ENCODE results near the gene MRPL3. TPM values are rescaled to one million over a fixed set of nuclear protein-coding genes. Genes with fewer than 3 reads are reported as not detected.

The MRPL3 gene
- total and polyA plus RNA-seq, 4 experiments from 2014 or later: 45.8 to 110 (median 65.3) TPM

GRCh38 chr3:131543714-131544113 is 40.9 kb upstream of the MRPL3 start:
- no peak overlapping the region for H3K4me3 Mint-ChIP-seq
- Histone ChIP-seq H3K4me3 (ENCODE audit: low read length in 2 of 2) (no peak overlapping the region), H3K4me1 (ENCODE audit: insufficient read depth, low read length) (no peaks in the 10 kb centered on the region), H3K27me3 (ENCODE audit: insufficient read depth, low read length) (peaks cover 4% of the 10 kb centered on the region), H3K36me3 (ENCODE audit: insufficient read depth, low read length) (no peaks in the 10 kb centered on the region), H3K27ac (ENCODE audit: low read depth, low read length) (no peak overlapping the region), H3K9me3 (ENCODE audit: control insufficient read depth in 1 of 2, low read length in 2 of 2) (no peaks in the 10 kb centered on the region)
- peaks cover 0 to under 1% (median 0%) of the 10 kb centered on the region in 8 donors for H3K9me3 Mint-ChIP-seq
- intact Hi-C loops (cut with micrococcal nuclease): no loop called here
- CTCF ChIA-PET (ENCODE audit: partially characterized antibody): interaction anchor here (0.8 kb wide), 1 partner anchor 13 kb away, joined by 3 read pairs; no protein-coding TSS in a partner anchor
- no peak overlapping the region for H3K27ac Mint-ChIP-seq
- DNase-seq: no peak
- no peaks in the 10 kb centered on the region for H3K36me3 Mint-ChIP-seq
- POLR2A ChIA-PET (ENCODE audit: partially characterized antibody): no interaction called here
- H3K4me1 Mint-ChIP-seq: no peaks in the 10 kb centered on the region
- peaks cover 18 to 22% of the 10 kb centered on the region in 2 donors for H3K27me3 Mint-ChIP-seq

DNA sequence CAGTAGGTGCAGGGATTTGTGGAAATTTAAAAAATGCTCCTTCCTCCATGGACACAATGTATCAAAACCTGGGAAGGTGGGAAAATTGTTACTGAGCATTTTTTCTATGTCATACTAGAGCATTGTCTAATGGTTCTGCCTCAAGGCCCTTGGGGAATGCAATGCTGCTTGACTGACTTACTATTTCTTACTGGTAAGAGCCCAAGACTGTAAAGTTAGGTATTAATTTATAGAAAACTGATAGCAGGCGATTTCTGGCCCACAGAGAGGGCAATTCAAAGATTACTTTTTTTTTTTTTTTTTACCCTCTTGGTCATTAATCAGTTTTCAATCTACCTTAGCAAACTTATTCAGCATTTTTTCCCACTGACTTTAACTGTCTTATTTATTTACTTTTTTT is 38.5 kb upstream of the MRPL3 start:
- H3K27ac ChIP-seq (ENCODE audit: low read depth, low read length): no peak overlapping the region
- Mint-ChIP-seq H3K9me3 (peaks cover 0 to 4% (median 0%) of the 10 kb centered on the region in 8 donors), H3K36me3 (no peaks in the 10 kb centered on the region), H3K4me3 (no peak overlapping the region), H3K4me1 (no peaks in the 10 kb centered on the region), H3K27me3 (peaks cover 19% of the 10 kb centered on the region in 2 donors), H3K27ac (no peak overlapping the region)
- intact Hi-C loops (cut with micrococcal nuclease): no loop called here
- ChIA-PET POLR2A (ENCODE audit: partially characterized antibody) (no interaction called here), CTCF (ENCODE audit: partially characterized antibody) (no interaction called here)
- no peak overlapping the region for H3K4me3 ChIP-seq (ENCODE audit: low read length in 2 of 2)
- DNase-seq: no peak
- no peaks in the 10 kb centered on the region for H3K4me1 ChIP-seq (ENCODE audit: insufficient read depth, low read length)
- H3K36me3 ChIP-seq (ENCODE audit: insufficient read depth, low read length): no peaks in the 10 kb centered on the region
- no peaks in the 10 kb centered on the region for H3K9me3 ChIP-seq (ENCODE audit: control insufficient read depth in 1 of 2, low read length in 2 of 2)
- H3K27me3 ChIP-seq (ENCODE audit: insufficient read depth, low read length): peaks cover 4% of the 10 kb centered on the region

DNA sequence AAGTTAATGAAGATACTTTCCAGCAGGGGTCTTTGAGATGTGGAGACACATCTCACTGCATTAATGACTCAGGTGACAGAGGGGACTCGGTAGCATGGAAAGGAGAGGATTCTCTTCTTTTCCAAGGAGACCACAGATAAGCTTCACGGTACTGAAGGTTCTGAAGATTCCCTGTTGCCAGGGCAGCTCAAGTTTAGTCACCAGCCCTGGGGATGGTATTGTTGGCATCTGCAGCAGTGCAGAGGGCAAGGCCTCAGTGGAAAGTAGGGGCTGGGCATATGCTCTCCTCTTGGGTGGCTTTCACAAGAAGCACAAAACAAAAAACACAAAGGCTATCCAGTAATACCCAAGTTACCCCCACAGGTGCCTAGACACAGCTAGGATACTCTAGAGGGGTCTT is 38.0 kb upstream of the MRPL3 start:
- peaks cover 0 to 4% (median 0%) of the 10 kb centered on the region in 8 donors for H3K9me3 Mint-ChIP-seq
- H3K4me3 Mint-ChIP-seq: no peak overlapping the region
- no peaks in the 10 kb centered on the region for H3K36me3 Mint-ChIP-seq
- POLR2A ChIA-PET (ENCODE audit: partially characterized antibody): no interaction called here
- peaks cover 4% of the 10 kb centered on the region for H3K27me3 ChIP-seq (ENCODE audit: insufficient read depth, low read length)
- DNase-seq: no peak
- intact Hi-C loops (cut with micrococcal nuclease): no loop called here
- CTCF ChIA-PET (ENCODE audit: partially characterized antibody): no interaction called here
- H3K4me1 Mint-ChIP-seq: no peaks in the 10 kb centered on the region
- H3K27me3 Mint-ChIP-seq: peaks cover 22 to 23% of the 10 kb centered on the region in 2 donors
- H3K4me3 ChIP-seq (ENCODE audit: low read length in 2 of 2): no peak overlapping the region
- no peak overlapping the region for H3K27ac Mint-ChIP-seq
- no peak overlapping the region for H3K27ac ChIP-seq (ENCODE audit: low read depth, low read length)
- no peaks in the 10 kb centered on the region for H3K36me3 ChIP-seq (ENCODE audit: insufficient read depth, low read length)
- H3K4me1 ChIP-seq (ENCODE audit: insufficient read depth, low read length): no peaks in the 10 kb centered on the region
- no peaks in the 10 kb centered on the region for H3K9me3 ChIP-seq (ENCODE audit: control insufficient read depth in 1 of 2, low read length in 2 of 2)

- Mint-ChIP-seq H3K27me3 (peaks cover 22 to 25% of the 10 kb centered on the region in 2 donors), H3K9me3 (peaks cover 0 to 4% (median 0%) of the 10 kb centered on the region in 8 donors), H3K27ac (no peak overlapping the region), H3K36me3 (no peaks in the 10 kb centered on the region), H3K4me1 (no peaks in the 10 kb centered on the region), H3K4me3 (no peak overlapping the region)
- H3K4me3 ChIP-seq (ENCODE audit: low read length in 2 of 2): no peak overlapping the region
- no peak overlapping the region for H3K27ac ChIP-seq (ENCODE audit: low read depth, low read length)
- no peaks in the 10 kb centered on the region for H3K4me1 ChIP-seq (ENCODE audit: insufficient read depth, low read length)
- CTCF ChIA-PET (ENCODE audit: partially characterized antibody): no interaction called here
- no peaks in the 10 kb centered on the region for H3K36me3 ChIP-seq (ENCODE audit: insufficient read depth, low read length)
- H3K27me3 ChIP-seq (ENCODE audit: insufficient read depth, low read length): peaks cover 4% of the 10 kb centered on the region
- POLR2A ChIA-PET (ENCODE audit: partially characterized antibody): no interaction called here
- intact Hi-C loops (cut with micrococcal nuclease): no loop called here
- DNase-seq: no peak
- H3K9me3 ChIP-seq (ENCODE audit: control insufficient read depth in 1 of 2, low read length in 2 of 2): no peaks in the 10 kb centered on the region
These were observed 37.4 kb upstream of the MRPL3 start for GRCh38 chr3:131540143-131540542.

DNA sequence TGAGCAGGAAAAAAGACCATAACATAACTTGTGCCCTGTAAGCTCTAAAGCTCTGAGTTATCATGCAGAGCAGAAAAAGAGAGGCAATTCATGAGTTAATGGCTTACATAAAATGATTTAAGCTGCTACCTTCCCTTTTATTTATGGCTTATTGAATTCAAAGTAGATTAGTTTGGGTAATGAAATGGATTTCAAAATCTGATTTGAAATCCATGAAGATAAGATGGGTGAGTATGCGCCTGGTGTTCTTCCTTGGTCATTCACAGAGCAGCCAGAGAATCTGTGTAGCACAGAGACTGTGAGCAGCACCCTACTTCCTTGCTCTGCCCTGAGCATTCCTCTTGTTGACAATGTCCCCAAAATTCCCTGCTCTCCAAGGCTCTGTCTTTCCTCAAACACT is 36.2 kb upstream of the MRPL3 start:
- CTCF ChIA-PET (ENCODE audit: partially characterized antibody): no interaction called here
- no peak overlapping the region for H3K27ac ChIP-seq (ENCODE audit: low read depth, low read length)
- H3K27me3 Mint-ChIP-seq: peaks cover 20 to 23% of the 10 kb centered on the region in 2 donors
- H3K27ac Mint-ChIP-seq: no peak overlapping the region
- POLR2A ChIA-PET (ENCODE audit: partially characterized antibody): no interaction called here
- no peaks in the 10 kb centered on the region for H3K36me3 ChIP-seq (ENCODE audit: insufficient read depth, low read length)
- no peaks in the 10 kb centered on the region for H3K36me3 Mint-ChIP-seq
- H3K27me3 ChIP-seq (ENCODE audit: insufficient read depth, low read length): peaks cover 4% of the 10 kb centered on the region
- H3K9me3 Mint-ChIP-seq: peaks cover 0 to 4% (median 0%) of the 10 kb centered on the region in 8 donors
- no peak for DNase-seq
- H3K4me1 Mint-ChIP-seq: no peaks in the 10 kb centered on the region
- intact Hi-C loops (cut with micrococcal nuclease): no loop called here
- no peaks in the 10 kb centered on the region for H3K4me1 ChIP-seq (ENCODE audit: insufficient read depth, low read length)
- no peaks in the 10 kb centered on the region for H3K9me3 ChIP-seq (ENCODE audit: control insufficient read depth in 1 of 2, low read length in 2 of 2)
- no peak overlapping the region for H3K4me3 Mint-ChIP-seq
- H3K4me3 ChIP-seq (ENCODE audit: low read length in 2 of 2): no peak overlapping the region

GRCh38 chr3:131537531-131537930 is 34.8 kb upstream of the MRPL3 start:
- Histone ChIP-seq H3K27me3 (ENCODE audit: insufficient read depth, low read length) (peaks cover 4% of the 10 kb centered on the region), H3K9me3 (ENCODE audit: control insufficient read depth in 1 of 2, low read length in 2 of 2) (no peaks in the 10 kb centered on the region), H3K4me1 (ENCODE audit: insufficient read depth, low read length) (no peaks in the 10 kb centered on the region), H3K4me3 (ENCODE audit: low read length in 2 of 2) (no peak overlapping the region), H3K27ac (ENCODE audit: low read depth, low read length) (no peak overlapping the region), H3K36me3 (ENCODE audit: insufficient read depth, low read length) (no peaks in the 10 kb centered on the region)
- Mint-ChIP-seq H3K9me3 (peaks cover 0 to 4% (median 0%) of the 10 kb centered on the region in 8 donors), H3K27ac (no peak overlapping the region), H3K27me3 (peaks cover 20 to 23% of the 10 kb centered on the region in 2 donors), H3K4me3 (no peak overlapping the region), H3K36me3 (no peaks in the 10 kb centered on the region), H3K4me1 (no peaks in the 10 kb centered on the region)
- CTCF ChIA-PET (ENCODE audit: partially characterized antibody): no interaction called here
- intact Hi-C loops (cut with micrococcal nuclease): no loop called here
- DNase-seq: no peak
- POLR2A ChIA-PET (ENCODE audit: partially characterized antibody): no interaction called here

DNA sequence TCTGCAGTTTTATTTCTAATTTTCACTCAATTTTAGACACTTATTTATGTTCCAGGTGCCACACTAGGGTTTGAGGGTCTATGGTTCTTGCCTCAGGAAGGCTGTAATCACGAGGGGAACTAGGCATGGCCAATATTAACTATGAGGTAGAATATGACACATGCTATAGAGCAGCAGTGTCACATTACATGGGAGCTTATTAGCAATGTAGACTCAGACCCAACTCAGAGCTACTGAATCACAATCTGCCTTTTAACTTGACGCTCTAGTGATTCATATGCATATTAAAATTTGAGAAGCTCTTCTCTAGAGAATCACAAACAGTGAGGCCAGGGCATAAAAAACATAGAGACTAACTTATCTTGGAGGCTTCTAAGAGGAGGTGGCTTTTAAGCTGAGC is 32.8 kb upstream of the MRPL3 start:
- CTCF ChIA-PET (ENCODE audit: partially characterized antibody): no interaction called here
- H3K27me3 Mint-ChIP-seq: peaks cover 19 to 29% of the 10 kb centered on the region in 2 donors
- no peaks in the 10 kb centered on the region for H3K4me1 ChIP-seq (ENCODE audit: insufficient read depth, low read length)
- no peaks in the 10 kb centered on the region for H3K36me3 ChIP-seq (ENCODE audit: insufficient read depth, low read length)
- H3K27ac Mint-ChIP-seq: no peak overlapping the region
- H3K4me3 ChIP-seq (ENCODE audit: low read length in 2 of 2): no peak overlapping the region
- H3K4me1 Mint-ChIP-seq: no peaks in the 10 kb centered on the region
- no peaks in the 10 kb centered on the region for H3K36me3 Mint-ChIP-seq
- no peak overlapping the region for H3K27ac ChIP-seq (ENCODE audit: low read depth, low read length)
- POLR2A ChIA-PET (ENCODE audit: partially characterized antibody): no interaction called here
- H3K9me3 ChIP-seq (ENCODE audit: control insufficient read depth in 1 of 2, low read length in 2 of 2): no peaks in the 10 kb centered on the region
- intact Hi-C loops (cut with micrococcal nuclease): no loop called here
- H3K27me3 ChIP-seq (ENCODE audit: insufficient read depth, low read length): peaks cover 4% of the 10 kb centered on the region
- no peak overlapping the region for H3K4me3 Mint-ChIP-seq
- peaks cover 0 to 4% (median 0%) of the 10 kb centered on the region in 8 donors for H3K9me3 Mint-ChIP-seq
- DNase-seq: no peak

DNA sequence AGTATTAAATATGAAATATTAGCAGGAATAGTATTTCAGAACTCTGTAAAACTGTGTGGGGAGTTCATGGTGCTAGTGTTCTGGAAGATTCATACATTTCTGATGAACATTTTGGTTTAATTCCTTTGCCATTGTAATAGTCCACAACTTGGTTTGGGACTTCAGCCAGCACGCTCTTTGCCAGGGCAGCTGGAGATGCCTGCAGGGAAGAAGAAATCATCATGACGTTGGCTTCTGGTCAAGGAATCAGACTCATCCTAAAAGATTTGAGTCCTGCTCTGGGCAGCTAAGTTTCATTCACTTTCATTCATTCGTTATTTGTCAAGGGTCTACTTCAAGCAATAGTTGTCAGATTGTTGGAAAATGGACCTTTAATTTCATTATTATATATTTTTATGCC is 32.4 kb upstream of the MRPL3 start:
- H3K27me3 Mint-ChIP-seq: peaks cover 16 to 26% of the 10 kb centered on the region in 2 donors
- H3K4me1 Mint-ChIP-seq: no peaks in the 10 kb centered on the region
- H3K4me3 Mint-ChIP-seq: no peak overlapping the region
- no peaks in the 10 kb centered on the region for H3K36me3 ChIP-seq (ENCODE audit: insufficient read depth, low read length)
- H3K4me1 ChIP-seq (ENCODE audit: insufficient read depth, low read length): no peaks in the 10 kb centered on the region
- H3K27me3 ChIP-seq (ENCODE audit: insufficient read depth, low read length): peaks cover 4% of the 10 kb centered on the region
- CTCF ChIA-PET (ENCODE audit: partially characterized antibody): no interaction called here
- intact Hi-C loops (cut with micrococcal nuclease): no loop called here
- no peak overlapping the region for H3K27ac ChIP-seq (ENCODE audit: low read depth, low read length)
- POLR2A ChIA-PET (ENCODE audit: partially characterized antibody): no interaction called here
- no peak overlapping the region for H3K27ac Mint-ChIP-seq
- no peaks in the 10 kb centered on the region for H3K9me3 ChIP-seq (ENCODE audit: control insufficient read depth in 1 of 2, low read length in 2 of 2)
- no peak overlapping the region for H3K4me3 ChIP-seq (ENCODE audit: low read length in 2 of 2)
- no peaks in the 10 kb centered on the region for H3K36me3 Mint-ChIP-seq
- H3K9me3 Mint-ChIP-seq: peaks cover 0 to 4% (median 0%) of the 10 kb centered on the region in 8 donors
- DNase-seq: no peak
